Right hindlimb (tissue), 1 donor: ENCODE measurements around the gene TIMMDC1.
"Not testable (repeated sequence)": the region's sequence is repeated elsewhere in the genome, so short reads cannot be mapped to it uniquely, and the experiment has no call there.

Source experiments
- DNase-seq: peaks from one replicate; pipeline ENCODE4 v3.0.0-alpha.2; 2018

TIMMDC1 gene

DNA sequence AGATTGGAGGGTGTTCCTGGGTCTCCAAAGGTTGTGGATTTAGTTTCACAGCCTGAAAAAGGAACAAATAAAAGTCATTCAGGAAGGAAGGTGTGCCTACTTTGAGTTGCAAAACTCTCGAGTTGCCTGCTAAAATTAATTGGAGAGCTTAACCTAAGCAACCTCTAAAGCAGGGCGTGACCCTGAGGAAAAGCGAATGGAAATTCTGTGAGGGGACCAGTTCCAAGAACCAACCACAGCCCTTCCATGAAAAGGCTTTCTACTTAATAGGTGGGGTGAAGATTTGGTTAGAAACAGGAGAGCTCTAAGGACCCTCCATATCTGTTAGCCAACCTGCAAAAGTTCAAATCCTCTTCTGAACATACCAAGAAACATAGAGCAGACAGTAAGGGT, 59.5 kb downstream of the TIMMDC1 start:
- no peak for DNase-seq

DNA sequence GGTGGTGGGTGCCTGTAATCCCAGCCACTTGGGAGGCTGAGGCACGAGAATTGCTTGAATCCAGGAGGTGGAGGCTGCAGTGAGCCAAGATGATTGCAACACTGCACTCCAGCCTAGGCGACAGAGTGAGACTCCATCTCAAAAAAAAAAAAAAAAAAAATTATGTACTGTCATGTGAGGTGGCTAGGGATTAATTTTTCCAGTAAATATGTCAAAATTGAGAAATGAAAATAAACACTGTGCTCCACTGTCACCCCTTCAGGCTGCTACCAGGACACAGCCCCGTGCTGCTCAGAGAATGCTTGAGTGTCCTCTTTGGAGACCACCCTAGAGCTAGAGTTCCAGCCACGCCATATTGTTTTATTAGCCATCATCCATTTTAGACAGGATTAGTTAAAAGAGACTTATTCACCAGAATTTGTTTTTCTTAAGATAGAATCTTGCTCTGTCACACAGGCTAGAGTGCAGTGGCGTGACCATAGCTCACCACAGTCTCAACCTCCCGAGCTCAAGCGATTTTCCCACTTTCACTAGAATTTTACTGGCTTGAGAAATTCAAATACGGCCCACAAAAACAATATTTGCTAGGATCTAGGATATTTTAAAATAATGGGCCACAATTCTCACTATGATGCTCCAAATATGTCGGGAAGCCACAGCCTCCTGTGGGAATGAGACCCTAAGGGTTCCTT, 60.4 kb downstream of the TIMMDC1 start:
- DNase-seq, result no peak

DNA sequence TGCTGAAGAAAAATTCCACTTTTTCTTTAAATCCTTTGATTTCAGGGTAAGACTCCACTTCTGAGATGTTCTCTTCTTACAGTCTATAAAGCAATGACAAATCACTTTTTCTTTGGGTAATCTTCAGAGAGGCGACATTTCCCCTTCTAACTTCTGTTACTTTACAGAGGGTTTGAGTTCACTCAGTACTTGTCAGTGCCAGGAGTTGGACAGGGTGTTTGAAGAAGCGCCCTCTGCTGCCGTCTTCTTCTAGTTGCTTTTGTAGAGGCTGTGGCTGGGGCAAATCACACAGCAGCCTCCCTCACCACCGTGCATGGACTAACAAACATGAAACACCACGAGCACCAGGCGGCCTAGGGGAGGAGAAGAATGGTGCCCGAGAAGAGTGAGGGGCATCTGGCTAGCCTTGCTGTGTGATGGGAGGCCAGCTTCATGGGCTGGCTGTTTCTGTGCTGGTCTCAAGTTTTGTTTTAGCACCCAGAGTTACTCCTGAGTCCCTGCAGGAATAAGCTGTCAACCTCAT, 61.2 kb downstream of the TIMMDC1 start, which contains the start of gene CD80:
Gene CD80 (minus strand): TSS at position 174 of the 523 bp plus-strand sequence. CDS start 1,886 bp downstream, outside the sequence.
- no peak for DNase-seq

DNA sequence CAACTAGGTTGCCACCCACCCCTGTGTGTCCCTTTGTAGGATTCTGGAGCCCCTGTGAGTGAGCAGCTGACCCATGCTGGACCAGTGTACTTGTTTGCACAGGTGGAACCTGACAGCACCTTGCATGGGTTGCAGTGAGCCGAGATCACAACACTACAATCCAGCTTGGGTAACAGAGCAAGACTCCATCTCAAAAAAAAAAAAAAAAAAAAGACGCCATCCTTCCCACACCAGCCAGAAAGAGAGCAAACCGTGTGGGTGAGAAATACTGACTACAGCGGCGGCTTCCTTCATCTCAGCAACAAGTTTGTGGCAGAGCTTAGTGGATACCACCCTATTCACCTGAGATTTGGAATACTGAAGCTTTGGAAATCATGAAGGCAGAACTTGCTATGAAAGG, 61.8 kb downstream of the TIMMDC1 start:
- DNase-seq, result no peak

DNA sequence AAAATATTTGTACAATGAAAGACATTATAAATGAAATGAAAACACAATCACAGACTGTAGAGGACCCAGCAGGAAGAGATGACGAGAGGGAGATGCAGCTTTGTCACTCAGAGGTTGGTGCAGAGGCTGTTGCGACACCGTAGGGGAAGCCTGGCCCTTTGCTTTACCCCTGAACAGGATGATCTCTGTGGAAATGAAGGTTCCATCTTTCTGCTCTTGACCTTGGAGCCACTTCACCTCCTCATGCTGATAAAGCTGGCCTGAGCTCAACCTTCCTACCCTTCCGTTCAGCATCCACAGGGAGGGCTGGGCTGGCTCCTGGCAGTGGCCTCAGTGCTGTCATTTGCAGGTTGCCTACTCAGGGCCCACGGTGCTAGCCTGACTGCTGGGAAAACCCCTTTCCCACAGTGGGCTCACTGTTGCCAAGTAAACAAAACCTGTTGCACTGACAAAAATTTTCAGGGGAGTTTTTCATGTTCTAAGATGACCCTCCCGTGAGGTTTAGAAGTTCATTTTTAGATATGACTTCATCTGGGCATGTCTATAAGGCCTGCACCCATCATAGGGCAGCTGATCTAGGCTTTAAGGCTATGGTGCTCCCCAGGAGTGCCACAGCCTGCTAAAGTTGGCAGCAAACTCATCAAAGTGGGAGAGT, 64.1 kb downstream of the TIMMDC1 start:
- DNase-seq, result no peak

- not testable (repeated sequence) for DNase-seq
Observed at GRCh38 chr3:119563334-119563733, 65.0 kb downstream of the TIMMDC1 start.

DNA sequence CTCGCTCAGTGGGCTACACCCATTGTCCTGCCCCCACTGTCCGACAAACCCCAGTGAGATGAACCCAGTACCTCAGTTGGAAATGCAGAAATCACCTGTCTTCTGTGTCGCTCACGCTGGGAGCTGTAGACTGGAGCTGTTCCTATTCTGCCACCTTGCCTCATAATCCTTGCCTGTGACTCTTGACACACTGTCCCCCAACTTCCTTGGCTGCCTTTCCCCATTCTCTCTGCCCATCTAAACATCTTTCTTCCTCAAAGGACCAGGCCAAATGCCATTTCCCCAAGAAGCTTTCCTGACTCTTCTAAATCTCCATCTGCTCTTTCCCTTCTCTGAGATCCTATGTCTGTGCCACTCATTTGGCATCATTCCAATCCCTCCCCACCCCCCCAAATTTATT, 70.8 kb downstream of the TIMMDC1 start:
- no peak for DNase-seq

- DNase-seq, result no peak
Observed at GRCh38 chr3:119570229-119570628, 71.9 kb downstream of the TIMMDC1 start.

DNA sequence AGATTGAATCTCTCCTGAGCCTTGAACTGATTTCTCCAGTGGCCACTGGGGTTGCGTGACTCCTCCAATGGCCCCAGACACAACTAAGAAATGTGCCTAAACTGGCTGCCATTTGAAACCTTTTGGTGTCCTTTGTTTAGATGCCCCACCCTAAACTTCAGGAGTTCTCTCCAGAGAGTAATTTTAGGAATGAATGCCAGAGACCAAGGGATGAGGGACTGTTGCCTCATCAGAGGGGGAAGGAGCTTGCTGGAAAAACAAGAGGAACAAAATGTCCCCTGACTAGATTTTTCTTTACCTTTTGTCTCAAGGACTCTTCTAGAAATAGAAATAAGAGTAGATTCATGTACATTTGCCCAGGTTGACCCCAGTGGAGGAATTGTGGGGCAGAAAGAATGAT, 72.9 kb downstream of the TIMMDC1 start:
- DNase-seq, result no peak

- no peak for DNase-seq
Observed at GRCh38 chr3:119571688-119572087, 73.3 kb downstream of the TIMMDC1 start.
